Measurements from ENCODE around the gene C16orf78.

The C16orf78 gene

GRCh38 chr16:49441366-49441780 lies 67.8 kb downstream of the C16orf78 start:
- Histone ChIP-seq H3K9ac (ENCODE audit: low read length) (peak overlapping the region; percentile 17; the same call in 1 of the 2 replicates), H3K79me2 (ENCODE audit: insufficient read depth, low read length) (no peaks in the 10 kb centered on the region), H3K4me2 (ENCODE audit: low read length) (peak overlapping the region; percentile 45), H2AFZ (ENCODE audit: low read length) (no peak overlapping the region), H3K27me3 (ENCODE audit: insufficient read depth, low read length) (peaks cover 3% of the 10 kb centered on the region; the same call in 1 of the 2 replicates), H3K4me1 (ENCODE audit: insufficient read depth, low read length, severe bottlenecking) (peaks cover 49% of the 10 kb centered on the region), H3K9me3 (ENCODE audit: low read length) (no peaks in the 10 kb centered on the region), H3K9me2 (ENCODE audit: low read depth, low read length) (no peaks in the 10 kb centered on the region), H3F3A (ENCODE audit: insufficient read depth, low read length) (no peaks in the 10 kb centered on the region), H3K27ac (ENCODE audit: low read depth, low read length, poor library complexity, severe bottlenecking) (peak overlapping the region; percentile 15), H4K20me1 (ENCODE audit: insufficient read depth, low read length) (no peaks in the 10 kb centered on the region), H3K4me3 (ENCODE audit: low read depth, low read length, poor library complexity, severe bottlenecking) (peak overlapping the region; percentile 26), H3K36me3 (ENCODE audit: insufficient read depth, low read length) (no peaks in the 10 kb centered on the region)
- TF ChIP-seq, protein P1, sequence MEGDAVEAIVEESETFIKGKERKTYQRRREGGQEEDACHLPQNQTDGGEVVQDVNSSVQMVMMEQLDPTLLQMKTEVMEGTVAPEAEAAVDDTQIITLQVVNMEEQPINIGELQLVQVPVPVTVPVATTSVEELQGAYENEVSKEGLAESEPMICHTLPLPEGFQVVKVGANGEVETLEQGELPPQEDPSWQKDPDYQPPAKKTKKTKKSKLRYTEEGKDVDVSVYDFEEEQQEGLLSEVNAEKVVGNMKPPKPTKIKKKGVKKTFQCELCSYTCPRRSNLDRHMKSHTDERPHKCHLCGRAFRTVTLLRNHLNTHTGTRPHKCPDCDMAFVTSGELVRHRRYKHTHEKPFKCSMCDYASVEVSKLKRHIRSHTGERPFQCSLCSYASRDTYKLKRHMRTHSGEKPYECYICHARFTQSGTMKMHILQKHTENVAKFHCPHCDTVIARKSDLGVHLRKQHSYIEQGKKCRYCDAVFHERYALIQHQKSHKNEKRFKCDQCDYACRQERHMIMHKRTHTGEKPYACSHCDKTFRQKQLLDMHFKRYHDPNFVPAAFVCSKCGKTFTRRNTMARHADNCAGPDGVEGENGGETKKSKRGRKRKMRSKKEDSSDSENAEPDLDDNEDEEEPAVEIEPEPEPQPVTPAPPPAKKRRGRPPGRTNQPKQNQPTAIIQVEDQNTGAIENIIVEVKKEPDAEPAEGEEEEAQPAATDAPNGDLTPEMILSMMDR (IDR thresholded peaks at IDR 0.05; ENCODE audit: low read length) = peak; percentile 66
- TF ChIP-seq EZH2 (IDR thresholded peaks at IDR 0.05; ENCODE audit: borderline replicate concordance, low read length) = no peak

DNA sequence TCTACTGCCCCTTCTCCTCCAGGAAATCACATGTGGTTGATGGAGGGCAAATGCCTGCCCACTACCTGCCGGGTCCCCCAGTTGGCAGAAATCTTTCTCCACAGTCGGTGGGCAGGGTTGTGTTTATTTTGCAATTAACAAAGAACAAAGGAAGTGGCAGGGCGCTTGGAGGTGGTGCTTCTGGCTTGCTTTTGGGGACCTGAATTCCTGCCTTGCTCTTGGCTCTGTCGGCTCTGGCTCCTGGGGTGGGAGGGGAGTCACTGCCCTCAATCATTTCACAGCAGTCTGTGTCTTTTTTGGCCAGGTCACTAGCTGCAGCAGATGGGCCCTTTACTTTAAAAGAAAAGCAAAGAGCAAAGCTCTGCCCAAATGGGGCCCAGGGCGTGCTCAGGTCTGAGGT lies 69.2 kb downstream of the C16orf78 start:
- no peaks in the 10 kb centered on the region for H3K9me3 ChIP-seq (ENCODE audit: low read length)
- H3K4me3 ChIP-seq (ENCODE audit: low read depth, low read length, poor library complexity, severe bottlenecking) = no peak overlapping the region
- no peaks in the 10 kb centered on the region for H3K36me3 ChIP-seq (ENCODE audit: insufficient read depth, low read length)
- no peak overlapping the region for H3K9ac ChIP-seq (ENCODE audit: low read length)
- H3K27ac ChIP-seq (ENCODE audit: low read depth, low read length, poor library complexity, severe bottlenecking) = no peak overlapping the region
- H3K79me2 ChIP-seq (ENCODE audit: insufficient read depth, low read length) = no peaks in the 10 kb centered on the region
- no peak overlapping the region for H2AFZ ChIP-seq (ENCODE audit: low read length)
- TF ChIP-seq, protein P1 (IDR thresholded peaks at IDR 0.05; ENCODE audit: low read length) = no peak
- TF ChIP-seq EZH2 (IDR thresholded peaks at IDR 0.05; ENCODE audit: borderline replicate concordance, low read length) = no peak
- no peak overlapping the region for H3K4me2 ChIP-seq (ENCODE audit: low read length)
- H3K4me1 ChIP-seq (ENCODE audit: insufficient read depth, low read length, severe bottlenecking) = peaks cover 49% of the 10 kb centered on the region
- no peaks in the 10 kb centered on the region for H4K20me1 ChIP-seq (ENCODE audit: insufficient read depth, low read length)
- no peaks in the 10 kb centered on the region for H3F3A ChIP-seq (ENCODE audit: insufficient read depth, low read length)
- no peaks in the 10 kb centered on the region for H3K9me2 ChIP-seq (ENCODE audit: low read depth, low read length)
- no peaks in the 10 kb centered on the region for H3K27me3 ChIP-seq (ENCODE audit: insufficient read depth, low read length)

- TF ChIP-seq, protein P1 (IDR thresholded peaks at IDR 0.05; ENCODE audit: low read length) = no peak
- no peak for TF ChIP-seq EZH2 (IDR thresholded peaks at IDR 0.05; ENCODE audit: borderline replicate concordance, low read length)
- H3F3A ChIP-seq (ENCODE audit: insufficient read depth, low read length) = no peaks in the 10 kb centered on the region
- H3K4me1 ChIP-seq (ENCODE audit: insufficient read depth, low read length, severe bottlenecking) = peaks cover 49% of the 10 kb centered on the region
- H3K36me3 ChIP-seq (ENCODE audit: insufficient read depth, low read length) = no peaks in the 10 kb centered on the region
- H3K9me3 ChIP-seq (ENCODE audit: low read length) = no peaks in the 10 kb centered on the region
- H3K4me2 ChIP-seq (ENCODE audit: low read length) = no peak overlapping the region
- no peaks in the 10 kb centered on the region for H4K20me1 ChIP-seq (ENCODE audit: insufficient read depth, low read length)
- no peak overlapping the region for H3K9ac ChIP-seq (ENCODE audit: low read length)
- no peaks in the 10 kb centered on the region for H3K79me2 ChIP-seq (ENCODE audit: insufficient read depth, low read length)
- H3K27me3 ChIP-seq (ENCODE audit: insufficient read depth, low read length) = no peaks in the 10 kb centered on the region
- no peak overlapping the region for H3K27ac ChIP-seq (ENCODE audit: low read depth, low read length, poor library complexity, severe bottlenecking)
- H2AFZ ChIP-seq (ENCODE audit: low read length) = no peak overlapping the region
- H3K9me2 ChIP-seq (ENCODE audit: low read depth, low read length) = no peaks in the 10 kb centered on the region
- H3K4me3 ChIP-seq (ENCODE audit: low read depth, low read length, poor library complexity, severe bottlenecking) = no peak overlapping the region
Measured at GRCh38 chr16:49443576-49443975, 70.0 kb downstream of the C16orf78 start.
